Smooth muscle cell of the brain vasculature (primary cell): ENCODE results near the gene SLC22A6.
A peak's percentile ranks its signal among the peaks of the same experiment; 100 is the strongest.

Source experiments
- DNase-seq: peaks from one replicate; pipeline ENCODE4 v3.0.0-alpha.2; 2012; ENCODE audit warnings: low read depth, low spot score

Gene SLC22A6

DNA sequence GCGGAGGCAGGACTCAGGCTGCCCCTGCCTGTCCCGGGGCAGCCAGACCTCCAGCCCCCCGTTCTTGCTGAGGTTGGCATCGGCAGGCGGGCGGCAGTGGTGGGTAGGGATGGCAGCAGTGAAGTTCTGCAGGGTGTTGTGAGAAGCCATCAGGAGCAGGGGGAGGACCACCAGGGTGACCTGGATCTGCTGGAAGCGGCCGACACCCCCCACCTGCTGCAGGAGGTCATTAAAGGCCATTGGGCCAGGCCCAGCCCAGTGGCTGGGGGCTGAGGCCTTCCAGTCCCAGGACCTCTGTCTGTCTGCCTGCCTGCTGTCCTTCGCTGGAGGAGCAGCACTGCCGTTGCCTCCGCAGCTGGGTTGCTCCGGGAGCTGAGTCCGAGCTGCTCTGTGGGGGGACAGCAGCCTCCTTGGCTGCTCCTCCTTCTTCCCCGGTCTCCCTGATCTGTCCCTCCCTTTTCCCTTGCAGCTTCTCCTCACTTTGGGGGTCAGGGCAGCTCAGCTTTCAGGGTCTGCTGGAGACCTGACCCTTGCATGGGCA is at the start of gene SLC22A6:
Gene SLC22A6, minus strand, starts transcription at position 517 of the 541 bp plus-strand sequence. Its CDS starts 277 bp downstream, at position 240.
- no peak for DNase-seq

DNA sequence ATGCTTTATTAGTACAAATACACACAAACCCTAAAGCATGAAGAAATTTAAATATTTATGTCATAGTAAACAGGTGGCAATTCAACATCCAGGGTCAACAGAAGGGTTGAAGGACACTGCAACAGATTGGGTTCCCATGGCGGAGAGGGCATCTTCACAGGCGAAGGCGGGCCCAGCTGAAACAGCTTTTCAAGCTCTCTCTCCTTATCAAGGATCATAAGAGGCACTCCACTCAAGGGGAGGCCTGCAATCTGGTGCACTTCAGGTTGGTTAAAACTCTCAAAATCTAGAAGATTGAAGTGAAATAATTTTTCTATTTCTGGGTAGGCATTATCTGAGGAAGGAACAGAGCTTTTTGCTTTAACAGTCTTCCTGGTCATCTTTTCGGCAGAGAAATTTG is 47.7 kb upstream of the SLC22A6 start:
- DNase-seq, result no peak

DNA sequence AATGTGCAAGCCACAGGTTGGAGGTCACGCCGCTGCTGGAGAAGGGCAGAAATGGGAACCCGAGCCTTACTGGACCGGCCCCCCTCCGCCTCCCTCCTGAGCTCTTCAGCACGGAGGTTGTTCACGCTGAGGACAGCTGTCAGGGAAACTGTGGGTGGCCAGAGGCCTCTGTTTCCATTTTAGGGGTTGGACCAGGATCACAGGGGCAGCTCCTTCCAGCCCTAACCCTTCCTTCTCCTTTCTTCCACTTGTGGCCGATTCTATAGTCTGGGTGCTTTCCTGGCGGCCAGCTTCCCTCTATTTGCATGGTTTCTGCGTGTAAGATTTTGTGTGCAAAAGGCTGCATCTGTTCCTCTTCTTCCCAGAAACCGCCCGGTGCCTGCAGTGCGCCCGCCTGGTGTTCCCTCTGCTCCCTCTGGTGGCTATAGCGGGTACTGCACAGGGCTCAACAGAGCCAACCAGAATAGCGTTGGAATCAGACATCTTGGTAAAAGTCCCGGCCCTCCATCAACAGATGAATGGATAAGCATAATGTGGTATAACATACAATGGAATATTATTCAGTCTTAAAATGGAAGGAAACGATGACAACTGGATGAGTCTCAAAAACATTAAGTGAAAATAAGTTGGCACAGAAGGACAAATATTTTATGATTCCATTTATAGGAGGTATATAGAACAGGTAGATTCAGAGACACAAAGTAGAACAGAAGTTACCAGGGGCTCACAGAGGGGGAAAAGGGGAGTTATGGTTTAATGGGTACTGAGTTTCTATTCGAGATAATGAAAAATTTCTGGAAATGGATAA is 39.3 kb upstream of the SLC22A6 start:
- DNase-seq, result peak; percentile 67

DNA sequence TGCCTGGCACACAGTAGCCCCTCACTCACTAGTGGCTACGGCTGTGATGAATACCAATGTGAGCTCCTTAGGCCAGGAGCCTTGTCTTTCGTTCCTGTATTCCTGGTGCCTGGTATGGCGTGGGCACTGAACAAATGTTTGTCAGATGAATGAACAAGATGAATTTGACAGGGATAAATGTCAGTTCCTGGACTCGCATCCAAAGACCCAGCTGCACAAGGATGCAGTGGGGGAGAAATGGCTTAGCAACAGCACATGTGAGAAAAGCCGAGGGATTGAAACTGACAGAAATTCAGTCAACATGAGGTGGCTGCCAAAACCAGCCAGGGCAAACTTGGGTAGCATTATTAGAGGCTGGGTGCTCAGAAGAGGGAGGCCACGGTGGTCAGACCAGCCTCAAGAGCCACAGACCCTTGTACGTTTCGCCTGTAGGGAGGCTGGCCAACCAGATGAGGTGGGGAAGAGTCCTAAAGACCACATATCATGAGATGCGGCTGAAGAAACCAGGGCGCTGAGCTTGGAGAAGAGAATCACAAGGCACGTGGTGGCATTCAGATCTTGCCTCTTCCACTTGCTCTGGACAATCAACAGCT is 38.6 kb upstream of the SLC22A6 start:
- DNase-seq, result no peak

DNA sequence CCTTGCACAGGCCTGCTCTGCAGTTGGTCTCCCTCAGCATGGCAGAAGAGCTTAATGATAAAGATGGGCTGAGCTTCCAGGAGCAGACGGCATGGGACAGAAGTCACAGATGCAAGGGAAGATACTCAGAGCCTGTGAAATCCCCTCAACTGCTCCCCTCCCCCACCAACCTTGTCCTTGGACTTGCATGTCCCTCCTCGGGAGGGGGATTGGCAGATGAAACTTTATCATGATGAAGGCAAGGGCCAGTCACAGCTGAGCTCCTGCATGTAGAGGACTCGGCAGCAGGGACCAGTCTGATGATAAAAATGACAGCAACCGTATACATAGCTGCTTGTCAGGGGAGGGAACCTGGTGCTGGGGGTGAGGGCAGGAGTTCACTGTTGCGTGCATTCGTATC is 37.7 kb upstream of the SLC22A6 start:
- no peak for DNase-seq

DNA sequence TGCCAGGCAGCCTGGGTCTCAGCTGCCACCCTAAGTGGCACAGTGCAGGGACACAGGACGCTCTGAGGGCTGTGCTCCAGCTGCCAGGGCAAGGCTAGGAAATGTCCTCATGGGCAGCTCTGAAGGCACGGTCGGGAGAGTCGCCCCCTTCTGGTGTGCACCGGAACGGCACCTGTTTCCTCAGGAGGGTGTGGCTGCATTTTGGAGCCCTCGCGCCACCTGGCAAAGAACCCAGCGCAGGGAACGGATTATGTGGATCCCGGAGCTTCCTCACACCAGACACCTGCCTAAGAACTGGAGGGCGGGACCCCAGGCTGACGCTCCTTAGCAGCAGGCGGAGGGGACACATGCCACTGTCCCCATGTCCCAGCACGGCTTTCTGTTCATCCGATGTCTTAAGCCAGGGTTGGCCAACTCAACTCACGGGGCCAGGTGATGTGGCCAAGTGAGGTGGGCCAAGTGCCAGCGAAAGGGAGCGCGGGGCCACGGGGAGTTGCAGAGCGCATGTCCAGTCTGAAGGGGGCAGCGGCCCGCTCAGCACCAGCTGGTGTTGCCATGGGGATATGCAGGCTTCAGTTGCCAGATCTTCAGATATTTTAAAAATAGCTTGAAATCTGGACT is 36.0 kb upstream of the SLC22A6 start:
- DNase-seq, result no peak

DNA sequence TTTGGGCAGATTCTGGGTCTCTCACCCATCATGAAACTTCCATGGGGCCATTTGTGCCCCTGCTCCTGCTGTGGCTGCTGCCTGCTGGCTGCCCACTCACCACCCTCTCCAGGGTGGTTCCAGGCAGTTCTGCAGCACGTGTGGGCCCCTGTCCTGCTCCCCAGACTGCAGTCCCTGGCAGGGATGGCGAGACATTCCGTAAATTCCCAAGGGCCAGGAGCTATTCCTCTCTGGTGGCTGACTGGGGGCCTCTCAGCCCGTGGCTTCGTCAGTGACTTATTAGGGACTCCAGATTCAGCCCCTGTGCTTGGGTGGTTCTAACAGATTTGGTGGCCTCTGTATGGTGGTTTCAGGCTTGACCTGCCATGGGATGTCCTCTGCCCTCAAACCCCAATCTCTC is 34.7 kb upstream of the SLC22A6 start:
- DNase-seq, result no peak

DNA sequence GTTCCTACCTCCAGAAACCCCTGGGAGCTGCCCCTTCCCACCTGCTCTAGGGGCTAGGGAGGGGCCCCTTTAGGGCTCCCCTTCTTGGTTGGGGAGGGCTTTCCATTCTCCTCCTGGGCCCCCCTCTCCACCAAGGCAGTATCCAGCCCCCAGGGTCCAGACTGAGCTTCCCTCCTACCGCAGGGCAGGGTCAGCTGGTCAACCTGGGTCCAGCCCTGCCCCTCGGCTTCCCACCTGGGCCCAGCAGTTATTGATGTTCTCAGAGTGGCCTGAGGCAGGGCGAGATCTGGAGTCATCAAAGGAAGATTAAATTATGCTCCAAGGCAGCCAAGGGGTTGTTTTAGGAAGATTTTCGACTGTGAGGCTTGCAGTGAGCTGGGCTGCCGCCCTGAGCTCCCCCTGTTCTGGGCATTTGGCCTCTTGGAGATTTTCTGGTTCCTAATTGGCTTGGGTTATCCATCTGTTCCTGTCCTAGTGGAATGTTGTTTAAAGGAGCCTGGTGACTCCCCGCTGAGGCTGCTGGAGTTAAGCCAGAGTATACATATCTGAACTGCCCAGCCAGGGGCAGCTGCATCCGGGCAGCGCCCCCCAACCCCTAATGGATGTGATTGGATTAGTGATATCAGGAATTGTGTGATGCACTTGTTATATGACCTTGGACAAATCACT is 32.7 kb upstream of the SLC22A6 start:
- DNase-seq, result no peak

- no peak for DNase-seq
Measured at GRCh38 chr11:63015521-63016215, 30.9 kb upstream of the SLC22A6 start, which contains the start of gene SLC22A8. Gene SLC22A8, minus strand, starts transcription at chr11:63015841. Its CDS starts 883 bp downstream, at chr11:63014958.

GRCh38 chr11:63014408-63015055 is 29.8 kb upstream of the SLC22A6 start:
- no peak for DNase-seq

DNA sequence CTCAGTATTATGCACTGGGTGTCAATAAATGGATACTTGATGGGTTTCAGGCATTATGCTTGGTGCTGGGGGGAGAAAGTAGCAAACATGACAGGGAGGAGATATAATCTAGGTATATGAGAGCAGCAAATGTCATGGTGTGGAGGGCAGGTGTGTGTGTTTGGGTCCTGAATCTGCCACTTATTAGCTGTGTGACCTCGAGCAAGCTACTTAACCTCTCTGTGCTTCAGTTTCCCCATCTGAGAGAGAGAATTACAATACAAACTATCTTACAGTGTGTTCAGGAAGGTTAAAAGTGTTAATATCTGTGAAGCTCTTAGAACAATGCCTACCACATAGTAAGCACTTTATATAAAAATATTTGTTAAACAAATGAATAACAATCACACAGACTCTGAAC is 28.1 kb upstream of the SLC22A6 start:
- no peak for DNase-seq

DNA sequence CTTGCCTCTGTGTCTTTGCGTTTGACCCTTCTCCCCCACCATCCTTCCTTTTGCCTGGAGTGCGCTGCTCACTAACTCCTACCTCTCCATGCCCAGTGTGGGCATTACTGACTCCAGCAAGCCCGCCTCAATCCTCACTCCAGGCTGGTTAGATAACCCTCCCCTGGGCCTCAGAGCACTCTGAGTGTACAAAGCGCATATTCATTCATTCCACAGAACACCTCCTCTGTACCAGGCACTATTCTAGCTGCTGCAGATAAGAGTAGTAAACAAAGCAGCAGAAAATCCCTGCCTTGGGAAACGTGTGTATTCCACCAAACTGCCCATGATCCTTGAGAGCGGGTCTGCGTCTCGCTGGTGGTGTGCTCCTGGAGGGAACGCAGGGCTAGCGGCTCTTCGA is 27.7 kb upstream of the SLC22A6 start:
- no peak for DNase-seq

DNA sequence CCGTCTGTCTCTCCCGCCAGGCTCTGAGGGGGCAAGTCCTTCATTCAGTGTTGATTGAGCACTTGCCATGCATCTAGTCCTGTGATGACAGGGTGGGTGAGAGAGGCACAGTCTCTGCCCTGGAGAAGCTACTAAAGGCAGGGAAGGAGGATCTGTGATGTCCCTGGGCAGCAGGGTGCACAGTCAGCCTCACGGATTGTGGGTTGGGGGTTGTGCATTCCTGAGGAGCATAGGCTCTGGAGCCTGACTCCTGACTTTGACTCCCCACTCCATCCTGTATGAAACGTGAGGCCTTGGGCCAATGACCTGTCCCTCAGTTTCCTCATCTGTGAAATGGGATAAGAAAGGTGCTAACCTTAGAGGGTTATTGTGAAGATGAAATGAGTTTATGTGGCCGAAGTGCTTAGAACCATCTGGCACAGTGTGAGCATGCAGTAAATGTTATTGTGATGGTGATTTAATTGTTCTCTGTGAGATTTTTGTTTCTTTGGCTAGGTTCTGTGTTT is 26.2 kb upstream of the SLC22A6 start:
- DNase-seq, result no peak

GRCh38 chr11:63007920-63008319 is 23.2 kb upstream of the SLC22A6 start:
- no peak for DNase-seq

DNA sequence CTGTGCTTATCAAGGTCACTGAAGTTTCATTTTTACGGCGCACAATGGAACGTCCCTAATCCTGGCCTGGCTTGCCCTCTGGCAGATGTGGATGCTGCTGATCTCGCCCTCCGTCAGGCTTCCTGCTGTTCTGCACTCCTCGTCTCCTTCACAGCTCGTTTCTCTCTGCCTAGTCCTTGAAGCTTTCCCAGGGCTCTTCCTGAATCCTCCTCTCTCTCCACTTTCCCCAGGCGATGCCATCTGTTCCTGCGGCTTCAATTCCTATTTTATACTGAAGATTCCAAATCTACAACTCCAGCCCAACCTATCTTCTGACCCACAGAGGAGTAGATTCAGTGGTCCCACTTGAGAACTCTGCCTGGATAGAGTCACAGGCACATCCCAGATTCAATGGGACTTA is 16.7 kb upstream of the SLC22A6 start:
- DNase-seq, result no peak

DNA sequence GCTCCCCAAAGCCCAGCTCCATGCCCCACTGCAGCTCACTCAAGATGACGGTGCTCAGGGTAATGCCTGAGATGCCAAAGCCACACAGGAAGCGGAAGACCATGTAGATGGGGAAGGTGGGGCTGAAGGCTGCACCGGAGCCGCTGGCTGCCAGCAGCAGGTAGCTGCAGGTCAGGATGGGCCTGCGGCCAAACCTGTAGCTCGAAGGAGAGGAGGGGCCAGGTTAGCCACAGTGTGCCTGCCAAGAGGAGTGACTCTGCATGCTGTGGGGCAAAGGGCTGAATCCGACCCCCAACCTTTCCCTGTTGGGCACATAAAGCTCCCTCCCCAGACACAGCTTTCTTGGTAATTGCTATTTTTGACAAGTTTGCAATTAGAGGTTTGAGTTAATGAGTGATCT is 14.9 kb upstream of the SLC22A6 start:
- DNase-seq, result no peak

DNA sequence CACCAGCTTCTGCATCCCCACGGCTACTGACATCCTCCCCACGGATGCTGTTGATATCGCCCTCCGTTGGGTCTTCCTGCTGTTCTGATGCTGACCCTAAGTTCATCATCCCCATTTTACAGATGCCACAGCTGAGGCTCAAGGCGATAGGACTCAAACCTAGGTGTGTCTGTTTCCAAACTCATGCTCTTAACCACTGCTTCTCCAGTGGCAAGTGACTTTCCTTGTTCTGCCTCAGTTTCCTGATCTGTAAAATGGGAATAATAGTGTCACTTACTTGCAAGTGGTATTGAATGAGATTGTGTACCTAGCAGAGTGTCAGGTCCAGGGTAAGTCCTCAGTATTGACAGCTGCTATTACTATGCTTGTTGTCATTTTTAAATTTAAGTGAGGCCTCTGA is 14.4 kb upstream of the SLC22A6 start:
- no peak for DNase-seq

DNA sequence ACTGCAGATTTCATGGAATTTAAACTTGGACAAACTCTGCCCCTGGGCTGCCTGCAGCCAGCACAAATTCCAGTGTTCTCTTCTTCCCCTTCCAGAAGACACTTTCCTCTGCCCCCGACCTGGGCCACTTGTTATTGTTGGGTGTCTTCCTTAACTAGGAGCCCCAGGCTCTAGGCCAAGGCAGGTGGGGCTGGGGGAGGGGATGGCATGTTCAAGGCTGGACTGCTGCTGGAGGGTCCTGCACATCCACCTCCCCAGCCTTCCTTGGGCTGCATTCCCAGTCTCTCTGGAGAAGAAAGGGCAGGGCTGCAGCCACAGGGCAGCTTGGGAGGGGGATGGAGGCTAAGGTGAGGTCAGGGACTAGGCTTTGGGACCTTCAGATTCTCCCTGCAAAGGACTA is 11.5 kb upstream of the SLC22A6 start:
- no peak for DNase-seq

- no peak for DNase-seq
Measured at GRCh38 chr11:62994775-62995174, 10.0 kb upstream of the SLC22A6 start.

DNA sequence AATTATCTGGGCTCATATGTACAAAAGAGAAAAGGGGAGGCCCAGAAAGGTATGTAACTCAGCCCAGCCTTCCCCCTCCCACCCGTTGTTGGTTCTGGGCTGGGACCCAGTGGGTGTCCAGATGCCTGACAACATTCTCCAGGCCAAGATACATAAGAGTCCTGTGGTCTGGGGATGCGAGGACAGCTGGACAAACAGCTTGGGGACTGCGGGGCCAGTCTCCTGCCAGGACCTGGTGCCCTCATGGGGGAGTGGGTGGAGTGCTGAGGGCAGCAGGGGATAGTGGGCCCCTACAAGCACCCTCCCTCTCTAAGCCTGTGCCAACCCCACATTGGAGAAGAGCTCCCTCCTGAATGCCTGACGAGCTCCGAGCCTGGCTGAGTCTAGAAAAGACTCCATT is 3.5 kb upstream of the SLC22A6 start:
- peak; percentile 51 for DNase-seq
